K562 (cell line): ENCODE measurements around the gene TTYH2. TPM values are rescaled to one million over a fixed set of nuclear protein-coding genes. Genes with fewer than 3 reads are reported as not detected.

Experiments used
- BCOR ChIP-seq: fragments of 450-650 bp; IDR thresholded peaks from 2 replicates; pipeline ENCODE4 v1.6.1; 2016
- CAMTA2 ChIP-seq: fragments of 250-450 bp; sonication (Bioruptor Pico); conservative IDR thresholded peaks from 2 replicates; pipeline ENCODE4 v1.5.1; 2022
- HDAC2 ChIP-seq: fragments of 450-650 bp; IDR thresholded peaks from 2 replicates; pipeline ENCODE4 v1.6.1; 2016; ENCODE audit warnings: mild to moderate bottlenecking
- NFE2 ChIP-seq: IDR thresholded peaks from 2 replicates; pipeline ENCODE4 v1.6.1; 2014; ENCODE audit warnings: antibody characterized with exemption, low read depth
- REST ChIP-seq, 2 experiments: fragments of 450-650 bp; formaldehyde crosslinking in 1 of 2; IDR thresholded peaks; 2 replicates each; pipeline versions ENCODE4 v1.4.0 to v1.6.1; 2014 to 2020; ENCODE audit warnings: mild to moderate bottlenecking in 2 of 2, borderline replicate concordance in 1 of 2, low read depth in 1 of 2
- SIX5 ChIP-seq, 2 experiments: IDR thresholded peaks; 2 replicates each; pipeline ENCODE4 v1.6.1; 2011; ENCODE audit warnings: low read length in 2 of 2, borderline replicate concordance in 1 of 2, low read depth in 1 of 2, mild to moderate bottlenecking in 1 of 2, moderate library complexity in 1 of 2; ENCODE audit not compliant: insufficient read depth in 1 of 2
- TAF1 ChIP-seq: IDR thresholded peaks from 2 replicates; pipeline ENCODE4 v1.6.1; 2011; ENCODE audit warnings: mild to moderate bottlenecking, low read length, moderate library complexity; ENCODE audit not compliant: insufficient read depth, control insufficient read depth, severe bottlenecking; ENCODE audit errors: extremely low read depth
- THRA ChIP-seq: fragments of 450-650 bp; IDR thresholded peaks from 2 replicates; pipeline ENCODE4 v1.6.1; 2017; ENCODE audit warnings: mild to moderate bottlenecking, moderate library complexity
- polyA plus RNA-seq, 8 experiments: library from polyadenylated mRNA; depleted of rRNA in 4 of 8; stranded (reverse) in 5 of 8; unstranded in 3 of 8; fragments of >200 nt; fragmentation: Nextera tagmentation in 2 of 8; fragmentation: Illumina TruSeq in 1 of 8; extraction: Ambion mirVana in 2 of 8; extraction: Trizol in 1 of 8; gene quantifications; 2 replicates each; pipeline versions ENCODE4 v1.2.1 to v1.2.3, GENCODE V29; 2011 to 2014; ENCODE audit warnings: inconsistent platforms in 1 of 8, missing spikeins in 1 of 8
- total RNA-seq, 7 experiments: library from RNA; depleted of rRNA in 6 of 7; stranded (reverse); fragments of >200 nt in 6 of 7; fragmentation: Illumina TruSeq in 2 of 7; extraction: Trizol in 2 of 7; gene quantifications; 2 replicates each; pipeline versions ENCODE4 v1.2.1 to v1.2.3, GENCODE V29; 2011 to 2021; ENCODE audit warnings: low replicate concordance in 1 of 7
- TF ChIP-seq, protein P1 (sequence below): fragments of 450-650 bp; IDR thresholded peaks from 2 replicates; pipeline ENCODE4 v1.7.1; 2018; ENCODE audit warnings: mild to moderate bottlenecking, low read depth; ENCODE audit not compliant: partially characterized antibody

Gene TTYH2
- total and polyA plus RNA-seq, 9 of the 15 experiments (the other 6 are each of a cell fraction or from before 2014, with no cell fraction given): 0.03 to 2.0 (median 0.91) TPM

DNA sequence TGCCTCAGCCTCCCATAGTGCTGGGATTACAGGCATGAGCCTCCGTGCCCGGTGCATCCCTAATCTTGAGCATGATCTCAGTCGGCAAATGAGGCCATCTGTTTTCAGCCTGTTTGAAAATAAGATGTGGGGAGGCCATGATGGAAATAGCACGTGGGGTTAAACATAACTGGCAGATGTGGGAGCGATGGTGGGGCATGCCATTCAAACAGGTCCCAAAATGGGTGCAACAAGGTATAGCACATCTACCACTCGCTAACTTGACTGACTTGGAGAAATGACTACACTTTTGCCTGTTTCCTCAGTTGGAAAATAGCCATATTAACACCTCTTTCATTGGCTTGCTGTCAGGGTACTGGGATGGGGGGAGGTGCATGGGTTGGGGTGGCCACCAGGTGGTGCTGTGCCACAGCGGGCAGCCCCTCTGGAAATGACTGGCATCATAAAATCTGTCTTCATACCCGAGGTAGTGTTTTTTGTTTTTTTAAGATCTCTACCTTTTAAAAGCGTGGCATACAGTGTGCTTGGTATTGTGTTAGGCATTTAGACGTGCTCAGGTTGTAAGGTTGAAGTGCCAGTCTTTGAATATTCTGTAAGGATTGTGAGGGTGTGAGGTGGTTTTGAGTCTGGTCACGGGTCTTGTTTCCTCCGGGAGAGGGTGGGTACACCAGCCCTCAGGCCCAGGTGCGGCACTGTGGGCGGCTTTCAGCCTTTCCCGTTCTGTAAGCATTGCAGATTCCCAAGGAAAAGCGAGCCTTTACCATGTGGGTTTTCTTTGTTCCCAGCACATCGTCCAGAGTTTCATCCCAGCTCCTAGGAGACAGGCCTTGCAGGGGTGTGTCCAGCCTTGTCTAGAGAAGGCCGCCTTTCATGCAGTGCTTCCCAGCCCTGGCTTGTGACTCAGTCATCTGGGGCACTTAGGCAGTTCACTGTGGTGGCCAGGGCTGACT is 2.9 kb upstream of the TTYH2 start (continued):
- TF ChIP-seq REST (IDR thresholded peaks at IDR 0.05; ENCODE audit: borderline replicate concordance) (peak; percentile 65; the same call in 1 of the 2 replicates), REST (CRISPR knock-in tag; IDR thresholded peaks at IDR 0.05; ENCODE audit: low read depth) (no peak), BCOR (no peak), NFE2 (peak; percentile 54), TAF1 (no peak), CAMTA2 (CRISPR knock-in tag) (0 out of 2 replicates have a peak, but pooled peaks have one; percentile 81), THRA (no peak), HDAC2 (no peak), SIX5 (IDR thresholded peaks at IDR 0.05; ENCODE audit: borderline replicate concordance in 1 of 2, insufficient read depth in 1 of 2, low read depth in 1 of 2, low read length in 2 of 2) (no peak)
- TF ChIP-seq, protein P1, sequence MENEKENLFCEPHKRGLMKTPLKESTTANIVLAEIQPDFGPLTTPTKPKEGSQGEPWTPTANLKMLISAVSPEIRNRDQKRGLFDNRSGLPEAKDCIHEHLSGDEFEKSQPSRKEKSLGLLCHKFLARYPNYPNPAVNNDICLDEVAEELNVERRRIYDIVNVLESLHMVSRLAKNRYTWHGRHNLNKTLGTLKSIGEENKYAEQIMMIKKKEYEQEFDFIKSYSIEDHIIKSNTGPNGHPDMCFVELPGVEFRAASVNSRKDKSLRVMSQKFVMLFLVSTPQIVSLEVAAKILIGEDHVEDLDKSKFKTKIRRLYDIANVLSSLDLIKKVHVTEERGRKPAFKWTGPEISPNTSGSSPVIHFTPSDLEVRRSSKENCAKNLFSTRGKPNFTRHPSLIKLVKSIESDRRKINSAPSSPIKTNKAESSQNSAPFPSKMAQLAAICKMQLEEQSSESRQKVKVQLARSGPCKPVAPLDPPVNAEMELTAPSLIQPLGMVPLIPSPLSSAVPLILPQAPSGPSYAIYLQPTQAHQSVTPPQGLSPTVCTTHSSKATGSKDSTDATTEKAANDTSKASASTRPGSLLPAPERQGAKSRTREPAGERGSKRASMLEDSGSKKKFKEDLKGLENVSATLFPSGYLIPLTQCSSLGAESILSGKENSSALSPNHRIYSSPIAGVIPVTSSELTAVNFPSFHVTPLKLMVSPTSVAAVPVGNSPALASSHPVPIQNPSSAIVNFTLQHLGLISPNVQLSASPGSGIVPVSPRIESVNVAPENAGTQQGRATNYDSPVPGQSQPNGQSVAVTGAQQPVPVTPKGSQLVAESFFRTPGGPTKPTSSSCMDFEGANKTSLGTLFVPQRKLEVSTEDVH: peak; percentile 72
